ENCODE data around the gene SLC24A3. TPM values are rescaled to one million over a fixed set of nuclear protein-coding genes. Genes with fewer than 3 reads are reported as not detected.

SLC24A3 gene
- total RNA-seq, 1 donor from 2014 or later = 0.79 TPM

DNA sequence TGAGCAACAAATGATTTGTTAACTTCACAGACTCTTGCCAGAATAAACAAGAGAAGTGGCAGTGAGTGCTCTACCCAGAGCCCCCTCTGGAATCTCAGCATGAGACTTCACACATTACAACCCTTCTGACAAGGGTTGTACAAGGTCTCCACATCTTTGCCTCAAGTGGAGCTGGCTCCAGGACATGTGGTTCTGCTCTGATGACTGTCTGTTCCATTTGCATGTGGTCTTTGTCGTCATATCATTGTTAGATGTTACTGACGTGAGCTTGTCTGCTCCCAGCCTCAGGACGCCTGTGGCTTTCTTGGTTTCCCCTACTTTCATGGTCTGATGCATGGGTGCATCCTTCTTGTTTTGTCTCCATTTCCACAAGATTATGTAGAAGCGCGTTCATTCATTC, 115.0 kb downstream of the SLC24A3 start:
- Histone ChIP-seq H3K4me3 (ENCODE audit: insufficient read depth, low read depth, low read length) (no peak overlapping the region), H3K36me3 (ENCODE audit: insufficient read depth, low read length) (no peaks in the 10 kb centered on the region), H3K4me1 (ENCODE audit: insufficient read depth, low read length) (no peaks in the 10 kb centered on the region), H3K9me3 (ENCODE audit: insufficient read depth, low read depth, low read length) (no peaks in the 10 kb centered on the region), H2AFZ (ENCODE audit: low read depth, low read length) (no peak overlapping the region), H3K27me3 (ENCODE audit: insufficient read depth, low read length) (no peaks in the 10 kb centered on the region), H3K79me2 (ENCODE audit: insufficient read depth, low read length) (no peaks in the 10 kb centered on the region), H4K20me1 (ENCODE audit: insufficient read depth, low read length) (no peaks in the 10 kb centered on the region), H3K27ac (ENCODE audit: low read depth, low read length) (no peak overlapping the region), H3K9ac (ENCODE audit: low read length) (no peak overlapping the region), H3K4me2 (ENCODE audit: low read length) (no peak overlapping the region)
- Mint-ChIP-seq H3K27me3 (ENCODE audit: low read depth, unreplicated experiment) (peaks cover 13% of the 10 kb centered on the region), H3K36me3 (ENCODE audit: low read depth, unreplicated experiment) (no peaks in the 10 kb centered on the region), H3K27ac (ENCODE audit: unreplicated experiment) (no peak overlapping the region), H3K4me3 (ENCODE audit: unreplicated experiment) (no peak overlapping the region), H3K4me1 (ENCODE audit: low read depth, unreplicated experiment) (no peaks in the 10 kb centered on the region), H3K9me3 (ENCODE audit: unreplicated experiment) (peaks cover 4% of the 10 kb centered on the region)
- TF ChIP-seq EZH2 (IDR thresholded peaks at IDR 0.05; ENCODE audit: insufficient read depth, low read length) = no peak
- TF ChIP-seq, protein P1, sequence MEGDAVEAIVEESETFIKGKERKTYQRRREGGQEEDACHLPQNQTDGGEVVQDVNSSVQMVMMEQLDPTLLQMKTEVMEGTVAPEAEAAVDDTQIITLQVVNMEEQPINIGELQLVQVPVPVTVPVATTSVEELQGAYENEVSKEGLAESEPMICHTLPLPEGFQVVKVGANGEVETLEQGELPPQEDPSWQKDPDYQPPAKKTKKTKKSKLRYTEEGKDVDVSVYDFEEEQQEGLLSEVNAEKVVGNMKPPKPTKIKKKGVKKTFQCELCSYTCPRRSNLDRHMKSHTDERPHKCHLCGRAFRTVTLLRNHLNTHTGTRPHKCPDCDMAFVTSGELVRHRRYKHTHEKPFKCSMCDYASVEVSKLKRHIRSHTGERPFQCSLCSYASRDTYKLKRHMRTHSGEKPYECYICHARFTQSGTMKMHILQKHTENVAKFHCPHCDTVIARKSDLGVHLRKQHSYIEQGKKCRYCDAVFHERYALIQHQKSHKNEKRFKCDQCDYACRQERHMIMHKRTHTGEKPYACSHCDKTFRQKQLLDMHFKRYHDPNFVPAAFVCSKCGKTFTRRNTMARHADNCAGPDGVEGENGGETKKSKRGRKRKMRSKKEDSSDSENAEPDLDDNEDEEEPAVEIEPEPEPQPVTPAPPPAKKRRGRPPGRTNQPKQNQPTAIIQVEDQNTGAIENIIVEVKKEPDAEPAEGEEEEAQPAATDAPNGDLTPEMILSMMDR (IDR thresholded peaks at IDR 0.05; ENCODE audit: insufficient read depth, low read depth, low read length) = no peak
- no peak for FAIRE-seq
- DNase-seq (ENCODE audit: low read depth) = no peak

DNA sequence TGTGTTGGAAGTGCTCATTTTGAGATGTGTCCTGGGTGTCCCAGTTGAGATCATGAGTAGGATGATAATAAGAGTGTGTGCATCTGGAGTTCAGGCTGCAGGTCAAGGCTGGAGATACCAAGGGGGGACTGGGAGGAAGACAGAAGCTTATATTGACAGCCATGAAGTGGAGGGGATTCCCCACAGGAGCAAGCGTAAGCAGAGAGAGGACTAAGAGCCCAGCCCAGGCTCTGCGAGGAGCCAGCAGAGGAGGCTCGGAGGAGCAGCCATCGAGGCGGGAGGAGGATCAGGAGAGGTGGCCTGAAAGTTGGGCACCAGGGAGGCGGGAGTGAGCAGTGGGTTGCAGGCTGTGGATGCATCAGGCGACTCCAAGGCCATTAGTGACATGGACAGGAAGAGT, 116.2 kb downstream of the SLC24A3 start:
- Mint-ChIP-seq H3K9me3 (ENCODE audit: unreplicated experiment) (peaks cover 4% of the 10 kb centered on the region), H3K4me1 (ENCODE audit: low read depth, unreplicated experiment) (no peaks in the 10 kb centered on the region), H3K27ac (ENCODE audit: unreplicated experiment) (no peak overlapping the region), H3K36me3 (ENCODE audit: low read depth, unreplicated experiment) (no peaks in the 10 kb centered on the region), H3K27me3 (ENCODE audit: low read depth, unreplicated experiment) (peaks cover 14% of the 10 kb centered on the region), H3K4me3 (ENCODE audit: unreplicated experiment) (no peak overlapping the region)
- DNase-seq (ENCODE audit: low read depth) (no peak), FAIRE-seq (no peak)
- Histone ChIP-seq H4K20me1 (ENCODE audit: insufficient read depth, low read length) (no peaks in the 10 kb centered on the region), H3K4me1 (ENCODE audit: insufficient read depth, low read length) (no peaks in the 10 kb centered on the region), H3K4me3 (ENCODE audit: insufficient read depth, low read depth, low read length) (no peak overlapping the region), H2AFZ (ENCODE audit: low read depth, low read length) (no peak overlapping the region), H3K36me3 (ENCODE audit: insufficient read depth, low read length) (no peaks in the 10 kb centered on the region), H3K27me3 (ENCODE audit: insufficient read depth, low read length) (no peaks in the 10 kb centered on the region), H3K9me3 (ENCODE audit: insufficient read depth, low read depth, low read length) (no peaks in the 10 kb centered on the region), H3K9ac (ENCODE audit: low read length) (no peak overlapping the region), H3K4me2 (ENCODE audit: low read length) (no peak overlapping the region), H3K27ac (ENCODE audit: low read depth, low read length) (no peak overlapping the region), H3K79me2 (ENCODE audit: insufficient read depth, low read length) (no peaks in the 10 kb centered on the region)
- TF ChIP-seq, protein P1 (IDR thresholded peaks at IDR 0.05; ENCODE audit: insufficient read depth, low read depth, low read length) = no peak
- no peak for TF ChIP-seq EZH2 (IDR thresholded peaks at IDR 0.05; ENCODE audit: insufficient read depth, low read length)

DNA sequence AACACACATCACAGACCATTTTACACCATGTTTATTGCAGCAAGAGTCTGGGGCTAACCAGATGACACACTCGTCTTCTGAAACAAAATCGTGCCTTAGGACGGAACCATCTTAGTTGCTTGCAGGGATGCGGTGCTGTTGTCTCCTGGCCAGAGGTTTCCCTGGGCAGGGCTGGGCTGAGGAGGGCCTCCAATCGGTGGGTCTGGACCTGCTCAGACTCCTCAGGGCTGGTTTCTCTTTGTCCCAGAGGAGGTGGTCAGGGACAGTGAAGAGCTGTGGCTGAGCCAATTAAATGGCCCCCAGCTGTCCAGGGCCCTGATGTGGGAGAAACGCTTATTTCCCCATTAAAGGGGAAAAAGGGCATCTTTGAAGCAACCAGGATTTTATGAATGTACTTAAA, 117.6 kb downstream of the SLC24A3 start:
- Mint-ChIP-seq H3K36me3 (ENCODE audit: low read depth, unreplicated experiment) (no peaks in the 10 kb centered on the region), H3K27ac (ENCODE audit: unreplicated experiment) (no peak overlapping the region), H3K4me1 (ENCODE audit: low read depth, unreplicated experiment) (no peaks in the 10 kb centered on the region), H3K4me3 (ENCODE audit: unreplicated experiment) (no peak overlapping the region), H3K9me3 (ENCODE audit: unreplicated experiment) (peaks cover 4% of the 10 kb centered on the region), H3K27me3 (ENCODE audit: low read depth, unreplicated experiment) (peaks cover 12% of the 10 kb centered on the region)
- Histone ChIP-seq H3K9me3 (ENCODE audit: insufficient read depth, low read depth, low read length) (no peaks in the 10 kb centered on the region), H3K79me2 (ENCODE audit: insufficient read depth, low read length) (no peaks in the 10 kb centered on the region), H3K4me1 (ENCODE audit: insufficient read depth, low read length) (no peaks in the 10 kb centered on the region), H3K4me3 (ENCODE audit: insufficient read depth, low read depth, low read length) (no peak overlapping the region), H3K27me3 (ENCODE audit: insufficient read depth, low read length) (no peaks in the 10 kb centered on the region), H3K4me2 (ENCODE audit: low read length) (no peak overlapping the region), H3K36me3 (ENCODE audit: insufficient read depth, low read length) (no peaks in the 10 kb centered on the region), H3K27ac (ENCODE audit: low read depth, low read length) (no peak overlapping the region), H4K20me1 (ENCODE audit: insufficient read depth, low read length) (no peaks in the 10 kb centered on the region), H2AFZ (ENCODE audit: low read depth, low read length) (no peak overlapping the region), H3K9ac (ENCODE audit: low read length) (no peak overlapping the region)
- FAIRE-seq = no peak
- no peak for DNase-seq (ENCODE audit: low read depth)
- TF ChIP-seq, protein P1 (IDR thresholded peaks at IDR 0.05; ENCODE audit: insufficient read depth, low read depth, low read length) = no peak
- TF ChIP-seq EZH2 (IDR thresholded peaks at IDR 0.05; ENCODE audit: insufficient read depth, low read length) = no peak

All from astrocyte (in vitro differentiated cells and primary cell).